OCI-LY7 (cell line): ENCODE results near the gene KCNT1. TPM values are rescaled to one million over a fixed set of nuclear protein-coding genes. Genes with fewer than 3 reads are reported as not detected.

Experiments used
- BruUV-seq: library from RNA; stranded (reverse); fragments of 400-500 nt; replicated peaks from 2 replicates; lab custom pipeline; 2021; lab: Mats Ljungman, UMichigan
- CTCF ChIA-PET: fragments of 300-600 bp; sonication (Branson Sonifier 250); formaldehyde crosslinking; loops from one replicate; lab custom pipeline; 2022; ENCODE audit warnings: antibody characterized with exemption; ENCODE audit not compliant: unreplicated experiment; lab: Charles Lee
- POLR2A ChIA-PET: fragments of 300-600 bp; sonication (Branson Sonifier 250); formaldehyde crosslinking; loops from one replicate; lab custom pipeline; 2022; ENCODE audit warnings: antibody characterized with exemption; lab: Charles Lee
- DNase-seq: peaks from one replicate; pipeline ENCODE4 v3.0.0-alpha.2; 2015; ENCODE audit warnings: low spot score
- H2AFZ ChIP-seq: fragments of 200-600 bp; sonication (generic), shearing (Covaris generic); 2 replicates; pipeline ENCODE4 v1.6.1; 2014; ENCODE audit warnings: mild to moderate bottlenecking, antibody characterized with exemption, low read length, moderate library complexity
- H3K27ac ChIP-seq: fragments of 200-600 bp; sonication (generic); 2 replicates; pipeline ENCODE4 v1.5.1; 2014; ENCODE audit warnings: mixed run types, low read depth, mild to moderate bottlenecking, moderate library complexity, low read length, inconsistent platforms; ENCODE audit not compliant: poor library complexity, severe bottlenecking
- H3K36me3 ChIP-seq: fragments of 200-600 bp; sonication (generic); 2 replicates; pipeline ENCODE4 v1.6.1; 2014; ENCODE audit warnings: mild to moderate bottlenecking, antibody characterized with exemption, low read length, moderate library complexity, mixed read lengths; ENCODE audit not compliant: insufficient read depth
- H3K4me1 ChIP-seq: fragments of 200-600 bp; sonication (generic); 2 replicates; pipeline ENCODE4 v1.5.1; 2014; ENCODE audit warnings: mild to moderate bottlenecking, low read length; ENCODE audit not compliant: insufficient read depth, poor library complexity, severe bottlenecking
- H3K4me2 ChIP-seq: fragments of 200-600 bp; sonication (generic); 2 replicates; pipeline ENCODE4 v1.6.1; 2014; ENCODE audit warnings: mild to moderate bottlenecking, low read length
- H3K4me3 ChIP-seq: fragments of 200-600 bp; sonication (generic); 2 replicates; pipeline ENCODE4 v1.5.1; 2014; ENCODE audit warnings: mild to moderate bottlenecking, low read depth, low read length; ENCODE audit not compliant: poor library complexity, severe bottlenecking
- H3K79me2 ChIP-seq: fragments of 200-600 bp; sonication (generic); 2 replicates; pipeline ENCODE4 v1.6.1; 2016; ENCODE audit warnings: low read depth, mild to moderate bottlenecking, low read length, moderate library complexity, mixed read lengths; ENCODE audit not compliant: insufficient read depth
- H3K9me2 ChIP-seq: fragments of 200-600 bp; sonication (generic); 2 replicates; pipeline ENCODE4 v1.6.1; 2016; ENCODE audit warnings: mild to moderate bottlenecking, low read length, mixed read lengths; ENCODE audit not compliant: insufficient read depth
- H3K9me3 ChIP-seq: fragments of 200-600 bp; sonication (generic); 2 replicates; pipeline ENCODE4 v1.6.1; 2014; ENCODE audit warnings: mild to moderate bottlenecking, mixed run types, low read length, mixed read lengths
- H4K20me1 ChIP-seq: fragments of 200-600 bp; sonication (generic); 2 replicates; pipeline ENCODE4 v1.6.1; 2014; ENCODE audit warnings: mild to moderate bottlenecking, antibody characterized with exemption, low read length, moderate library complexity, mixed read lengths; ENCODE audit not compliant: insufficient read depth
- CTCF ChIP-seq: fragments of 200-600 bp; sonication (generic); conservative IDR thresholded peaks from 2 replicates; pipeline ENCODE4 v1.5.1; 2014; ENCODE audit warnings: mild to moderate bottlenecking, antibody characterized with exemption, low read length, moderate library complexity, mixed read lengths
- EZH2phosphoT487 ChIP-seq: fragments of 200-600 bp; sonication (generic); IDR thresholded peaks from 2 replicates; pipeline ENCODE4 v1.6.1; 2018; ENCODE audit warnings: low read depth, borderline replicate concordance, mild to moderate bottlenecking, mixed run types, antibody characterized with exemption, low read length, moderate library complexity, mixed read lengths
- intact Hi-C: fragments of 100-400 bp; cut with micrococcal nuclease; formaldehyde crosslinking; loops from one replicate; pipeline ENCODE4 v1.10.0; 2022; ENCODE audit not compliant: unreplicated experiment
- total RNA-seq, 2 experiments: library from RNA; depleted of rRNA in 1 of 2; stranded (reverse); fragments of >200 nt in 1 of 2; shearing (Covaris generic) in 1 of 2; gene quantifications; 2 replicates each; pipeline ENCODE4 v1.2.3, GENCODE V29; 2014 to 2022

The KCNT1 gene
- total RNA-seq, 2 experiments from 2014 or later, result not detected

- Histone ChIP-seq H3K4me1 (no peaks in the 10 kb centered on the region), H4K20me1 (no peaks in the 10 kb centered on the region), H3K4me2 (no peak overlapping the region), H3K27ac (no peak overlapping the region), H3K79me2 (no peaks in the 10 kb centered on the region), H3K4me3 (no peak overlapping the region), H2AFZ (no peak overlapping the region), H3K9me2 (no peaks in the 10 kb centered on the region), H3K9me3 (no peaks in the 10 kb centered on the region), H3K36me3 (no peaks in the 10 kb centered on the region)
- no peak for DNase-seq
- intact Hi-C loops, result no loop called here
- ChIA-PET CTCF (no interaction called here), POLR2A (no interaction called here)
- TF ChIP-seq EZH2phosphoT487 (no peak), CTCF (no peak)
- BruUV-seq, result no TSS peak
Measured at GRCh38 chr9:135760465-135760864, 58.5 kb downstream of the KCNT1 start.

GRCh38 chr9:135761150-135761844 lies 59.3 kb downstream of the KCNT1 start:
- H3K4me3 ChIP-seq, result no peak overlapping the region
- no peaks in the 10 kb centered on the region for H4K20me1 ChIP-seq
- no peaks in the 10 kb centered on the region for H3K9me2 ChIP-seq
- DNase-seq, result no peak
- no peak overlapping the region for H3K4me2 ChIP-seq
- H3K4me1 ChIP-seq, result no peaks in the 10 kb centered on the region
- BruUV-seq, result no TSS peak
- no peak overlapping the region for H3K27ac ChIP-seq
- intact Hi-C loops, result no loop called here
- no peaks in the 10 kb centered on the region for H3K79me2 ChIP-seq
- POLR2A ChIA-PET, result no interaction called here
- CTCF ChIA-PET, result no interaction called here
- H2AFZ ChIP-seq, result no peak overlapping the region
- no peaks in the 10 kb centered on the region for H3K36me3 ChIP-seq
- no peaks in the 10 kb centered on the region for H3K9me3 ChIP-seq
- no peak for TF ChIP-seq EZH2phosphoT487
- no peak for TF ChIP-seq CTCF

GRCh38 chr9:135761845-135762168 lies 59.8 kb downstream of the KCNT1 start:
- Histone ChIP-seq H3K4me2 (no peak overlapping the region), H3K9me2 (no peaks in the 10 kb centered on the region), H3K4me3 (no peak overlapping the region), H2AFZ (no peak overlapping the region), H3K9me3 (no peaks in the 10 kb centered on the region), H3K79me2 (no peaks in the 10 kb centered on the region), H3K27ac (no peak overlapping the region), H4K20me1 (no peaks in the 10 kb centered on the region), H3K36me3 (no peaks in the 10 kb centered on the region), H3K4me1 (no peaks in the 10 kb centered on the region)
- POLR2A ChIA-PET, result no interaction called here
- intact Hi-C loops, result no loop called here
- no peak for DNase-seq
- BruUV-seq, result no TSS peak
- TF ChIP-seq CTCF (no peak), EZH2phosphoT487 (no peak)
- CTCF ChIA-PET, result no interaction called here
